ENCODE data around the gene CRYBG2.

DNA sequence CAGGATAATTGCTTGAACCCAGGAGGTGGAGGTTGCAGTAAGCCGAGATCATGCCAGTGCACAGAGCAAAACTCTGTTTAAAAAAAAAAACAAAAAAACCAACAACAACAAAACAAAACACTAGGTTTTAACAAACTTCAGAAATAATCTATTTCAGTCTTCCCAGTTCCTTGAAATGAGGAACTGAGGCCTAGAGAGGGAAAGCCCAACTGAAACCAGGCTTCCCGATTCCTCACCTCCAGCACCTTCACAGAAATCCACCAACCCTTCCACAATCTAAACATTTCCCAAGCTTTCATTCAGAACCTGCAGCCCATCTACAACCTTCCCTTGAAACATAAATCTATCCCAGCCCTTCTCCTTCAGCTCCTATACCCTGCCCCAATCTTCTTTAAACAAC lies 36.8 kb downstream of the CRYBG2 start:
- TF ChIP-seq, protein P1, sequence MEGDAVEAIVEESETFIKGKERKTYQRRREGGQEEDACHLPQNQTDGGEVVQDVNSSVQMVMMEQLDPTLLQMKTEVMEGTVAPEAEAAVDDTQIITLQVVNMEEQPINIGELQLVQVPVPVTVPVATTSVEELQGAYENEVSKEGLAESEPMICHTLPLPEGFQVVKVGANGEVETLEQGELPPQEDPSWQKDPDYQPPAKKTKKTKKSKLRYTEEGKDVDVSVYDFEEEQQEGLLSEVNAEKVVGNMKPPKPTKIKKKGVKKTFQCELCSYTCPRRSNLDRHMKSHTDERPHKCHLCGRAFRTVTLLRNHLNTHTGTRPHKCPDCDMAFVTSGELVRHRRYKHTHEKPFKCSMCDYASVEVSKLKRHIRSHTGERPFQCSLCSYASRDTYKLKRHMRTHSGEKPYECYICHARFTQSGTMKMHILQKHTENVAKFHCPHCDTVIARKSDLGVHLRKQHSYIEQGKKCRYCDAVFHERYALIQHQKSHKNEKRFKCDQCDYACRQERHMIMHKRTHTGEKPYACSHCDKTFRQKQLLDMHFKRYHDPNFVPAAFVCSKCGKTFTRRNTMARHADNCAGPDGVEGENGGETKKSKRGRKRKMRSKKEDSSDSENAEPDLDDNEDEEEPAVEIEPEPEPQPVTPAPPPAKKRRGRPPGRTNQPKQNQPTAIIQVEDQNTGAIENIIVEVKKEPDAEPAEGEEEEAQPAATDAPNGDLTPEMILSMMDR (IDR thresholded peaks at IDR 0.05 in 4 of 5, conservative IDR thresholded peaks at IDR 0.05 in 1 of 5): no peak
- no peak for TF ChIP-seq POLR2A (IDR thresholded peaks at IDR 0.05)

Data from gastrocnemius medialis (tissue), 4 donors.